Heart left ventricle (tissue), 16 donors: ENCODE results near the gene ELOVL3. TPM values are rescaled to one million over a fixed set of nuclear protein-coding genes. Genes with fewer than 3 reads are reported as not detected.
"Not testable (repeated sequence)": the region's sequence is repeated elsewhere in the genome, so short reads cannot be mapped to it uniquely, and the experiment has no call there.

Experiments
- ATAC-seq, 4 donors: fragments of 200-7000 bp; cut with Tn5 transposase; one replicate each; pipeline ENCODE4 v1.9.1; 2020 to 2022; ENCODE audit warnings: moderate library complexity in 4 of 4, mild to moderate bottlenecking in 3 of 4, moderate number of reproducible peaks in 1 of 4
- DNase-seq, 5 donors: peaks; one replicate each; pipeline ENCODE4 v3.0.0-alpha.2; 2020
- H3K27ac ChIP-seq, 12 donors: fragments of 200-600 bp; sonication (generic) in 4 of 12; one replicate each; pipeline versions ENCODE4 v1.5.0 to v1.8.0; 2016 to 2022; ENCODE audit warnings: mild to moderate bottlenecking in 2 of 12
- H3K27me3 ChIP-seq, 9 donors: fragments of 200-600 bp; sonication (generic) in 2 of 9; one replicate each; pipeline versions ENCODE4 v1.5.1 to v1.8.0; 2016 to 2022; ENCODE audit warnings: mild to moderate bottlenecking in 3 of 9
- H3K36me3 ChIP-seq, 9 donors: fragments of 200-600 bp; sonication (generic) in 2 of 9; one replicate each; pipeline versions ENCODE4 v1.5.0 to v1.8.0; 2018 to 2022; ENCODE audit warnings: mild to moderate bottlenecking in 2 of 9
- H3K4me1 ChIP-seq, 12 donors: fragments of 200-600 bp; sonication (generic) in 4 of 12; one replicate each; pipeline versions ENCODE4 v1.5.0 to v1.8.0; 2016 to 2022; ENCODE audit warnings: mild to moderate bottlenecking in 3 of 12
- H3K4me3 ChIP-seq, 12 donors: fragments of 200-600 bp; sonication (generic) in 4 of 12; one replicate each; pipeline versions ENCODE4 v1.5.0 to v1.8.0; 2017 to 2022; ENCODE audit warnings: mild to moderate bottlenecking in 9 of 12, moderate library complexity in 4 of 12
- H3K9me3 ChIP-seq, 12 donors: fragments of 200-600 bp; sonication (generic) in 4 of 12; one replicate each; pipeline versions ENCODE4 v1.5.0 to v1.8.0; 2016 to 2022; ENCODE audit warnings: mild to moderate bottlenecking in 1 of 12
- POLR2A ChIP-seq, 2 donors: fragments of 450-650 bp; IDR thresholded peaks; one replicate each; pipeline ENCODE4 v1.6.1; 2017; ENCODE audit warnings: antibody characterized with exemption in 2 of 2, mild to moderate bottlenecking in 2 of 2, moderate library complexity in 2 of 2
- WGBS, 4 donors: extraction: QIAGEN DNeasy Blood & Tissue Kit in 2 of 4; methylation state at CpG; one replicate each; pipeline versions ENCODE4 v1.1.5 to v1.1.7; 2013 to 2018; 5-methylcytosine and 5-hydroxymethylcytosine counted together
- intact Hi-C, 10 donors: fragments of 100-400 bp; cut with DNase I; formaldehyde crosslinking; loops; one replicate each; pipeline versions ENCODE4 v1.11.1 to v1.14.2; 2022
- polyA plus RNA-seq, 2 donors: library from polyadenylated mRNA; stranded (reverse); fragments of 200-250 nt; gene quantifications; one replicate each; pipeline ENCODE4 v1.2.3, GENCODE V29; 2013
- total RNA-seq, 9 donors: library from RNA; depleted of rRNA in 2 of 9; stranded (reverse); fragments of >200 nt in 2 of 9; fragmentation: NEBNext Ultra II Directional in 3 of 9; extraction: Animal tissue kit (Norgen Biotek cat#: 25700) in 3 of 9; gene quantifications; one replicate each; pipeline versions ENCODE4 v1.1.0 to v1.2.4, GENCODE V29; 2016 to 2023
- TF ChIP-seq, protein P1 (sequence below), 12 donors: fragments of 200-600 bp; sonication (generic) in 4 of 12; IDR thresholded peaks; one replicate each; pipeline versions ENCODE4 v1.5.0 to v1.8.0; 2018 to 2022; ENCODE audit warnings: antibody characterized with exemption in 12 of 12, mild to moderate bottlenecking in 5 of 12
- donor health status: ischemic (EF 13 %, LVEDD 7.1; RV severe dilation, severe dysfunction).
- donor health status: healthy with polysubstance abuse.
- donor health status: DM: no; HTN: yes; CAD: no.
- donor health status: DM: no; HTN: no; CAD: no.
- donor health status: ischemic (EF 25% LVEDD 6.9; RV normal size, moderate dysfunction).
- donor health status: ischemic (EF 25% LVEDD 5.7; RV mildly dilated, moderate dysfunction).
- donor health status: healthy.
- donor health status: DM: yes; HTN: yes; CAD: no.
- donor health status: ischemic (EF 35%, LVEDD 5.7; RV mildly dilated, moderate dysfunction).
- donor health status: nonischemic (EF 11% LVEDD 7.7; RV severe dilation, severe dysfunction).
- donor health status: DM: yes; HTN: yes; CAD: no.
- donor health status: PGD.
- donor health status: ischemic (EF 29% LVEDD 5.4; RV normal size, mild dysfunction).
- donor health status: nonischemic (EF 23%, LVEDD 6.1; RV moderate dilation, normal function).

The ELOVL3 gene
- total and polyA plus RNA-seq, 11 donors, result 0.17 to 0.25 (median 0.20) TPM; not detected in 8

DNA sequence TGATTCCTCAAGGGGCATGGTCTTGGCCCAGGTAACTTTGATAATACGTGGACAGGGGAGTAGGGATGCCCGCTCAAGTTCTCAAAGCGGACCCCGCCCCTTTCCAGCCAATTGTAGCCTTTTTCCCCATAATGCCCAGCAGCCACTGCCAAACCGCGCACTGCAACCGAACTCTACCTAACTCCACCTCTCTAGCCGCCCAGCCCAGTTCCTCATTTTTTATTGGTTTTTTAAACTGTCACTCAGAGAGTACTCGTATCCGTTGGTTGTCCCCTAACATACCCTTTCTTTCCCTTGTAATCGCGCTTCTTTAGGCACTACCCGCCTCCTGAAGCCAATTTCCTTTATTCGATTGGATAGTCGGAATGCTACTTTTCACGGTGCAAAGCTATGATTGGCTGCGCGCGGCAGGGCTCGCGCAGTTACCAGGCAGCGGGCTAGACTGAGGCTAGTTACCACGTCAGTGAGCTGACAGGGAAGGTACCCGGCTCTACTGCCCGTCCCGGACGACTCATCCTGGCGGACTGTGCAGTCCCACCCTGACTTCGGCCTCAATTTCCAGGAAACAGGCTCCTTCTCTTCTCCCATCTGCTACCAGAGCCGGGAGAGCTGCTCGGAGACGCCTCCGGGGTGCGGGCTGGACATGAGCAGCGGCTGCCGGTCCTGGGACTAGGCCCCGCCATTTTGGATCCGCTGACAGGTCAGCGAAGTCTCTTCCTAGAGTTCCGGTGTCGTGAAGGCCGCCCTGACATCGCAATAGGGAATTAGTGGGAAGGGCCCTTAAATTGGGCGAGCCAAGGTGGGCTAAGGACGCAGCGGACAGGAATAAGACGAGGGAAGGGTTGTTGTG is 19.2 kb downstream of the ELOVL3 start, which contains the start of gene GBF1:
Gene GBF1 (plus strand): TSS at position 451 of the 850 bp plus-strand sequence. CDS start 13,407 bp downstream, outside the sequence.
- ATAC-seq, result peak; percentile 88 to 94 (median 93)
- intact Hi-C loops, result loop anchor here in 4 of 10 donors (5.0 kb wide), 1 partner anchor 37 kb away; no protein-coding TSS in a partner anchor
- peak; percentile 98 to 99 for TF ChIP-seq POLR2A (IDR thresholded peaks at IDR 0.05)
- TF ChIP-seq, protein P1, sequence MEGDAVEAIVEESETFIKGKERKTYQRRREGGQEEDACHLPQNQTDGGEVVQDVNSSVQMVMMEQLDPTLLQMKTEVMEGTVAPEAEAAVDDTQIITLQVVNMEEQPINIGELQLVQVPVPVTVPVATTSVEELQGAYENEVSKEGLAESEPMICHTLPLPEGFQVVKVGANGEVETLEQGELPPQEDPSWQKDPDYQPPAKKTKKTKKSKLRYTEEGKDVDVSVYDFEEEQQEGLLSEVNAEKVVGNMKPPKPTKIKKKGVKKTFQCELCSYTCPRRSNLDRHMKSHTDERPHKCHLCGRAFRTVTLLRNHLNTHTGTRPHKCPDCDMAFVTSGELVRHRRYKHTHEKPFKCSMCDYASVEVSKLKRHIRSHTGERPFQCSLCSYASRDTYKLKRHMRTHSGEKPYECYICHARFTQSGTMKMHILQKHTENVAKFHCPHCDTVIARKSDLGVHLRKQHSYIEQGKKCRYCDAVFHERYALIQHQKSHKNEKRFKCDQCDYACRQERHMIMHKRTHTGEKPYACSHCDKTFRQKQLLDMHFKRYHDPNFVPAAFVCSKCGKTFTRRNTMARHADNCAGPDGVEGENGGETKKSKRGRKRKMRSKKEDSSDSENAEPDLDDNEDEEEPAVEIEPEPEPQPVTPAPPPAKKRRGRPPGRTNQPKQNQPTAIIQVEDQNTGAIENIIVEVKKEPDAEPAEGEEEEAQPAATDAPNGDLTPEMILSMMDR (IDR thresholded peaks at IDR 0.05), result no peak
- H3K4me1 ChIP-seq, result peaks cover 0 to 68% (median 46%) of the 10 kb centered on the region in 12 donors
- DNase-seq, result peak; percentile 92 to 94 (median 94)
- H3K27me3 ChIP-seq, result peaks cover 0 to 10% (median 0%) of the 10 kb centered on the region in 9 donors
- no peaks in the 10 kb centered on the region for H3K9me3 ChIP-seq
- peak within 1 kb of the TSS; percentile 66 to 97 (median 88) for H3K27ac ChIP-seq
- peak within 1 kb of the TSS; percentile 69 to 93 (median 79) for H3K4me3 ChIP-seq
- WGBS, 4 donors, result 0% methylated on average over 41 to 47 of the region's 47 CpGs
- H3K36me3 ChIP-seq, result peaks cover 0 to 13% (median 0%) of the 10 kb centered on the region in 9 donors

DNA sequence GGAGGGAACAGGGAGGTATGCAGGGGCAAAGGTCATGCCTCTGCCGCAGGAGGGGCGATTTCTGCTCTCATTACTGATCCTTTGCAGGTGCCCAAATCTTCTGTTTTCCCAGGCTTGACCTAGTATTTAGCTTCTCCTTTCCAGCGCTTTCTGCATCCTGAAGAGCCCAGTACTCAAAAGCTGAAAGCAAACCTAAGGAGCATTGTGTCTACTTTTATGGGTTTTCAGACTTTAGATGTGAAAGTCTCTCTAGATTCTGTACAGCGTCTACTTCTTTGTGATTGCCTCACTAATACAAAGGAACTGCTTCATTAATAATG is 19.8 kb downstream of the ELOVL3 start:
- Histone ChIP-seq H3K27ac (peak overlapping the region; percentile 66 to 97 (median 88)), H3K27me3 (peaks cover 0 to 4% (median 0%) of the 10 kb centered on the region in 9 donors), H3K4me3 (peak overlapping the region; percentile 69 to 93 (median 79)), H3K36me3 (peaks cover 0 to 16% (median 0%) of the 10 kb centered on the region in 9 donors), H3K4me1 (peaks cover 0 to 66% (median 41%) of the 10 kb centered on the region in 12 donors), H3K9me3 (no peaks in the 10 kb centered on the region)
- WGBS, 4 donors, result 0 to 4% (median 1%) methylated on average over 4 of the region's 4 CpGs
- intact Hi-C loops, result loop anchor here in 4 of 10 donors (5.0 kb wide), 1 partner anchor 36 kb away; no protein-coding TSS in a partner anchor
- ATAC-seq (peak in 1 of 4 donors; percentile 0), DNase-seq (no peak)
- TF ChIP-seq, protein P1 (IDR thresholded peaks at IDR 0.05), result no peak
- TF ChIP-seq POLR2A (IDR thresholded peaks at IDR 0.05), result no peak

DNA sequence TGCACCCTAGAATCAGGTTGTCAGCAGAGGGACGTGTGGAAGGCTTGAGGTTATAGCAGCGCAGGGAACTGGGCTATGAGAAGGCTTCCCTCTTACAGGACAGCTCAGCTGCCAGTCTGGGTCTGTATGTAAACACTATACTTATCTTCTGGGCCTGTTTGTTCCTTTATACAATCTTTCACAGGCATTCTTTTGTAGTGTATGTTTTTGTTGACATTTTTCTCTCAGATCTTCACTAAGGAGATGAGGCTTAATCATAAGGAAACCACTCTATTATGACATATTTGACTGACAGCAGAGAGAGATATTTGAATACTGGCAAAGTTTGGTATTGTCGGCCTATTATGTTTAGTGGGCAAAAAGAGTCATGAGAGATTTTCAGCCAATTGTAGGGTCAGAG is 20.2 kb downstream of the ELOVL3 start:
- TF ChIP-seq POLR2A (IDR thresholded peaks at IDR 0.05), result no peak
- TF ChIP-seq, protein P1 (IDR thresholded peaks at IDR 0.05), result no peak
- intact Hi-C loops, result loop anchor here in 4 of 10 donors (5.0 kb wide), 1 partner anchor 36 kb away; no protein-coding TSS in a partner anchor
- 12 to 23% (median 21%) methylated on average over 3 of the region's 3 CpGs for WGBS, 4 donors
- Histone ChIP-seq H3K4me1 (peaks cover 0 to 62% (median 39%) of the 10 kb centered on the region in 12 donors), H3K27ac (peak overlapping the region in 11 of 12 donors; percentile 84 to 97 (median 88)), H3K4me3 (peak overlapping the region; percentile 69 to 93 (median 79)), H3K27me3 (peaks cover 0 to under 1% (median 0%) of the 10 kb centered on the region in 9 donors), H3K9me3 (no peaks in the 10 kb centered on the region), H3K36me3 (peaks cover 0 to 17% (median 0%) of the 10 kb centered on the region in 9 donors)
- ATAC-seq (no peak), DNase-seq (no peak)

- peak overlapping the region in 3 of 12 donors; percentile 27 to 87 (median 37) for H3K27ac ChIP-seq
- intact Hi-C loops, result loop anchor here in 4 of 10 donors (5.0 kb wide), 1 partner anchor 35 kb away; no protein-coding TSS in a partner anchor
Measured at GRCh38 chr10:102247734-102248133, 21.6 kb downstream of the ELOVL3 start.

GRCh38 chr10:102252508-102252907 is 26.4 kb downstream of the ELOVL3 start:
- H3K4me1 ChIP-seq, result peaks cover 0 to 53% (median 20%) of the 10 kb centered on the region in 12 donors
- H3K27ac ChIP-seq, ATAC-seq: not testable (repeated sequence)

More at GRCh38 chr10:102247734-102248133, 21.6 kb downstream of the ELOVL3 start:
- H3K9me3 ChIP-seq, result no peaks in the 10 kb centered on the region
- H3K36me3 ChIP-seq, result peaks cover 0 to 23% (median 2%) of the 10 kb centered on the region in 9 donors
- H3K27me3 ChIP-seq, result no peaks in the 10 kb centered on the region
- DNase-seq (no peak), ATAC-seq (no peak)
- TF ChIP-seq POLR2A (IDR thresholded peaks at IDR 0.05), result no peak
- TF ChIP-seq, protein P1 (IDR thresholded peaks at IDR 0.05), result no peak
- peak overlapping the region in 6 of 12 donors; percentile 74 to 93 (median 80) for H3K4me3 ChIP-seq
- peaks cover 0 to 53% (median 33%) of the 10 kb centered on the region in 12 donors for H3K4me1 ChIP-seq

More at GRCh38 chr10:102252508-102252907, 26.4 kb downstream of the ELOVL3 start:
- H3K36me3 ChIP-seq, result peaks cover 0 to 29% (median 6%) of the 10 kb centered on the region in 9 donors
- DNase-seq, H3K9me3 ChIP-seq, H3K27me3 ChIP-seq, intact Hi-C loops, H3K4me3 ChIP-seq: not testable (repeated sequence)
- 92 to 95% (median 94%) methylated on average over 3 of the region's 3 CpGs for WGBS, 4 donors
